GM03348 (cell line): ENCODE results near the gene CASQ2.

Source experiments
- DNase-seq: peaks from one replicate; pipeline ENCODE4 v3.0.0; 2012; ENCODE audit warnings: low spot score

CASQ2 gene

GRCh38 chr1:115690972-115691371, 77.5 kb downstream of the CASQ2 start:
- no peak for DNase-seq

- DNase-seq = no peak
Observed at GRCh38 chr1:115687744-115688143, 80.8 kb downstream of the CASQ2 start.

- no peak for DNase-seq
Observed at GRCh38 chr1:115685029-115685705, 83.3 kb downstream of the CASQ2 start.

DNA sequence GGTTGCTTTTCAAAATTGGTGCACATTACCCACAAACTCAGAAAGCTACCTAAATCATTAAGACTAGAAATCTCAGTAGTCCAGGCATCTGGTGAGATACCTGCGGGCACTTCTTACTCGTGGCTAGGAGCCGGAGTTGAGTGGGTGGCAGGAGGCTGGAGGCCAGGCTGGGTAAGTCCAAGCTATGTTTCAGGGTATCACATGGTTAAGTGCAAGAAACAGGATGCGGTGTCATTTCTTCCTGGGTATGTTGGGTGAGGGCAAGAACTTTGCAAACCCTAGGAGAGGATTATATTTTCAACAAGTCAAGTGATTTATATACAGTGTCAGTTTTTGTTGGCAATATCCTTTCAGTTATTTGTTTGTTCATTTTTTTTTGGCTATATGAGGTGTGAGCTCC, 85.7 kb downstream of the CASQ2 start:
- DNase-seq = no peak

GRCh38 chr1:115680730-115681111, 87.8 kb downstream of the CASQ2 start:
- no peak for DNase-seq

GRCh38 chr1:115679141-115679611, 89.3 kb downstream of the CASQ2 start:
- peak; percentile 94 for DNase-seq

DNA sequence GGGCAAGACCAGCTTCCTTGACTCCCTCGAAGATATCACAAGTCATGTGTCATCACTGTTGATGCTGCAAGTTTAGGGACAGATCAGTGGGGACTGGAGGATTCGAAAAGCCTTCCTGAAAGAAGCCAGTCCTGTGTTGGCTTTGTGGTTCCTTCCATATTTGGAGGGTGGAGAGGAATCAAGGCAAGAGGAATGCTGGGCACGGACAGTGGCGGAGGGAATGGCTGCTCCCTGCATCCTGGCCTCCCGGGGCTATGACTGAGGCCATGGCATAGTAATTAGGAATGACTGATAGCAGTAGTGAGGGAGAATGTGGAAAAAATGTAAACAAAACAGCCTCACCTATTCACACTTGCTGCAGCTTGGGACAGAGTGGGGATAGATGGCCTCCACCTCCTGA, 90.4 kb downstream of the CASQ2 start:
- no peak for DNase-seq

DNA sequence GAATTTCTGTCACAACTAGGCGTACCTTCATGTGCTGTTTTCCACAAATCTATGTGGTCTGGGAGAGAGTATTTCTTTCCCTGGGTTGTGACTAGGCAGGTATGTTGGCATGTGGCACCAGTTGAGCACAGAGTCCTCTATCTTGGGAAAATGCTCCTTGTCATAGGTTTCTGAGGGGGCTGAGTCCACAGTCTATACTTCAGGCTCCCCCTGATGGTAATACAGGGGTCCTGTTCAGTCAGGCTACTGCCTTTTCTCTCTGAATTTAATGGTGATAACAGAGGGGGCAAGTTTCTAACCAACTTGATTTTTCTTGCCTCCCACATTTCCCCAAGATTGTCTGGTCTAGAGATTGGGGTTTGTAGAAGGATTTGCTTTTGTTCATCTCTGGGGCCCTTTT, 90.9 kb downstream of the CASQ2 start:
- DNase-seq = no peak

DNA sequence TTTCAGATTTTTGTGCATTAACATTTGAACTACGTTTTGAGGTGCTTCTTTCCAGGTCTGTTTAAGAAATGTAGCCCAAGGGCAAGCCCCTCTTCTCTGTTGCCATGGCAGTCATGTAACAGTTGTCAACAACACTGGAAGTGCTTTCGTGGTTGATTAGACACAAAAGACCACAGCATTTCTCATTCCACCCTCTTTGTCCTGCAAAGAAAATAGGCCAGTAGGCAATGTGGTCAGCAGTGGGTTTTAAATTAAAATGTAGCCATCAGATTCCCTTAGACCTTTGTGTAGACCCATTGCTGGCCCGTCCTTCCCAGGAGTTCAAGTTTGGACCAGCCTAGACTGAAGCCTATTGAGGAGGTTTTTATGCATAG, 91.3 kb downstream of the CASQ2 start:
- no peak for DNase-seq

DNA sequence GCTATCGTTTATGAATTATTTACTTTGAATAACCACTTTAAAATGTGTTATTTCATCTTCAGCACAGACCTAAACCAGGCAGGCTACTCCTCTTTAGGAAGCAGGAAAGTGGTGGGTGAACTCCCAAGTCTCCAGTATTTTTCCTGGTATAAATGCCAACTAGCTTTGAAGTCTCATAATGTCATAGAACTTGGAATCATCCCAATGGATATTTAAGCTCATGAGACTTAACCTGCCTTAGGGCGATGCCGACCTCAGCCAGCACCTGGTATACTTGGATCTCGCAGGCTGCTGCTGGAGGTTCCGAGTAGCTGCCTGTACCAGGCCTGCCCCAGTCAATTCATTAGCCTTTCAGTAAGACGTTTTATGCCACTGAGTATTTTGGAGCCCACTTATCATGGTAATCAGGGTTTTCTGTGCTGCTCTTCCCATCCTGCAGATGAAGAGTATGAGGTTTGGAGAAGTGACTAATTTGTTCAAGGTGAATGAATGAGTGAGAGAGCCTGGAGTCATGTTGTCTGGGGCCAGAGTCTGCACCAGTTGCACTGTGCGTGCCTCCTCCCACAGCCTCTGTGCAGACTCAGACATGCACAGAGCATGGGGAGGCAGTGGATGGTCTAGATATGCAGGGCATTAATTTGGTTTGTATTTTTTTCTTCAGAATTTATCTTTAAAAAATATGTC, 91.9 kb downstream of the CASQ2 start:
- no peak for DNase-seq

- no peak for DNase-seq
Observed at GRCh38 chr1:115672224-115673009, 96.1 kb downstream of the CASQ2 start.

DNA sequence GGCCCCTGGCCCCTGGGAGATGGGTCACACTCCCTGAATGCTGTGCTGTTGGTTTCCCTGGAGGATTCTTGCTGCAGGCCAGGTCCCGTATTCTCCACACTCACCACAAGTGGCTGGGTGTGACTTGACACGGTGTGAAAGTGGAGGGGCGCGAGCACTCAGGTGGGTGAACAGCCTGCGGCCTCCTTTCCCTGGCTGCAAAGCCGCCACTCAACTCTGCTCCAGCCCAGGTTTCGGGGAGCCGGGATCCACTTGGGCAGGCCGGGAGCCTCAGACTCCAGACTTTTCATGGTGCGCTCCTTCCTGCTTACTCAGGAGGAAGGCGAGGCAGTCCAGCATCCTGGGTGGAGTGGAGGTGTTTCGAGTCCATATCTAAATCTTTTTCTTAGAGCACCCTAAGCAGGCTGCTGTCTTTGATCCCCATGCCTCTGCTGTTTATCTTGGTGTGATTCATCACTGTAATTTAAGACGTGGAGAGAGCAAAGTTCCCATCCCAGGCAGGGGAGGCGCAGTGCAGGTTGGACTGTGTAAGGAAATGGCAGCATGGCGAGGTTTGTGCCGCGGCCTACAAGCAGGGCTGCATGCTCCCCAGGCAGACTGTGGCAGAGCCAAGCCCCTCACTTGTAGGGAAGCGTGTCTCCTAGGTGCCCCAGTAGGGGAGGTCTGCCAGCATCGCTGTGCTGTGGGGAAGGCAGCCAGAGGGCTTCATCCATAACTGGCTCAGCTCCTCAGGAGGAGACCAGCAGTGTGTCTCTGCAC, 97.2 kb downstream of the CASQ2 start:
- DNase-seq = no peak

DNA sequence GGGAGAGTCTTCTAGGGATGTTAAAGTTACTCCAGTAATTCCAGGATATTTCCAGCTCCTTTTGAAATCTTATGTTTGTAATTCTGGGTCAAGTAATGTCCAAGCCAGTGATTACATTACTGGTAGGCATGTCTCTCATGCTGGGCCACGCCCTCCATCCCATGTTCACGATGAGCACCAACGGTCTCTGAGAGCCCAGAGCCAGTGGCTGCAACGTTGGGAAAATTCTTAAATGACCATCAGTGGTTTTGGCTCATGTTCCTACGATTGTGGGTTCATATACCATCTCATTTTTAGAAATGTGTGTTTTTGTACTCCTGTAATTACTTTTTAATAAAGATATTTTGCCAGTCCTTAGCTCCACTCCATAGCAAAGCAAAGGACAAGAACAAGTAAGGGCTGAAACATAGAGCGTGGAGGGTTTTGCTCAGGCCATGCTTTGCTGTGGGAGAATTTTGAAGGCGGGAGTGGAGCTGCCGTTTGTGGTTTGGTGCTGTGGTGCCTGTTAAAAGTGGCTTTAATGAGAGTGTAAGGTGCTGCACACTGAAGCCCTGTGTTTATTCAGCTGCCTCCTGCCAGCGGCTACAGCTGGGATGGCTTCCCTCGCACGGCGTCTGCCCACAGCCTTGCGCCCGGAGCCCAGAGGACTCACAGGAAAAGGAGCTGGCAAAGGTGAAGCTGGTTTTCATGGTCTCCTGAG, 97.9 kb downstream of the CASQ2 start:
- no peak for DNase-seq

GRCh38 chr1:115669886-115670285, 98.6 kb downstream of the CASQ2 start:
- no peak for DNase-seq

DNA sequence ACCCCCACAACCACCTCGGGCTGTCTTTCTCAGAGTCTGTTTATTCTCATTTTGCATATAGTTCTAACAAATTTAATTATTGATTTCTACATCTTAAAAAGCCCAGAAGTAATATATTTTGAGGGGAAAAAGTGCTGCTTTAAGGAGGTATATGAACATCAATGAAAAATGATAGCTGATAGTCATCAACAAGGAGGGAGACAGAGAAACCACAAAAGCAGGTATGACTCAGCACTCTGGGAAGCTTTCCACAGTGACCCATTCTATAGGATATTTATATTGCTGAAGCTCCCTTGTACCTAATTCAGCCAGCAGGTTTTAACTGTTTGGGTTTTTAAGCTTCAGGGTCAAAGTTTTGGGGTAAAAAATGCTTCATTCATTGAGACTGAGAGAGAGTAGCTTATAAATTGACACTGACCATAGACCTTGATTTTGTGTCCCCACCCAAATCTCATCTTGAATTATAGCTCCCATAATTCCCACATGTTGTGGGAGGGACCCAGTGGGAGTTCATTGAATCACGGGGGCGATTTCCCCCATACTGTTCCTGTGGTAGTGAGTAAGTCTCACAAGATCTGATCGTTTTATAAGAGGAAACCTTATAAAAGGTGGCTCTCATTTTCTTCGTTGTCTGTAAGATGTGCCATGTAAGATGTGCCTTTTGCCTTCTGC, 99.4 kb downstream of the CASQ2 start:
- DNase-seq = peak; percentile 36

- no peak for DNase-seq
Observed at GRCh38 chr1:115668579-115668978, 99.9 kb downstream of the CASQ2 start.

GRCh38 chr1:115666702-115667101, 101.8 kb downstream of the CASQ2 start:
- DNase-seq = no peak

DNA sequence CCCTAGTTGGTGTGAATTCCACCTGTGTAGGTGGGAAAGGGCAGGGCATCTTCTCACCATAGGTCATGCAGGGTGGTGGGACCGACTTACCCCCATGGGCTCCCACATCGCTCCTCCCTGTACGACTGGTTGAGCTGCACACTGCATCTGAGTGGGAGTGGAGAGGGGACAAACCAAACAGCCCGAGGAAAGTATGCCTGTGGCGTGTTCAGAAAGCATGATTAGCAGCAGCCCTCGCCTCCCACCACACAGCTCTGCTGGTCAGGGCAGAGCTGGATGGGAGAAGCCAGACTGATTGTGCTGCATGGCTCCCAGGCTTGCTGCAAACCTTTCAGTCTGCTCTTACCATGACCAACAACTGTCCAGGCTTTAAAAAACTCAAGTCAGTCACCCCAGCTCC, 102.3 kb downstream of the CASQ2 start:
- no peak for DNase-seq

- DNase-seq = no peak
Observed at GRCh38 chr1:115665319-115666096, 103.0 kb downstream of the CASQ2 start.

DNA sequence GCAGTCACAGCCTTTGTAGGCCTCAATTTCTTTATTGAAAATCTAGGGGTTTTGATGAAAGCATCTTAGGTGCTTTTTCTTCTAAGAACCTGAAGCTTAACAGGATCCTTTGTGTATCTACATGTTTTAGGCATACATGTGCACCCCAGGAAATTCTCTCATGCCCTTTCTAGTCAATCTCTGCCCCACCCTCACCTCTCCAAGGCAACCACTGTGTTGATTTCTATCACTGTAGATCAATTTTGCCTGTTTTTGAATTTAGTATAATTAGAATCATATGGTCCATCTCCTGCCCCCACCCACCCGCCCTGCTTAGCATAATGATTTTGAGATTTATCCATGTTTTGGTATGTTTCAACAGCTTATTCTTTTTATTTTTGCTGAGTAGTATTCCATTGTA, 107.4 kb downstream of the CASQ2 start:
- DNase-seq = no peak
